GM19455 (cell line): ENCODE measurements around the gene APBB2.
"Not testable (repeated sequence)": the region's sequence is repeated elsewhere in the genome, so short reads cannot be mapped to it uniquely, and the experiment has no call there.

Experiments used
- ATAC-seq: cut with Tn5 transposase; IDR thresholded peaks from one replicate; pipeline ENCODE4 v1.9.1; 2021; ENCODE audit not compliant: unreplicated experiment

APBB2 gene

GRCh38 chr4:41029098-41029497, 185.2 kb downstream of the APBB2 start:
- ATAC-seq: no peak

DNA sequence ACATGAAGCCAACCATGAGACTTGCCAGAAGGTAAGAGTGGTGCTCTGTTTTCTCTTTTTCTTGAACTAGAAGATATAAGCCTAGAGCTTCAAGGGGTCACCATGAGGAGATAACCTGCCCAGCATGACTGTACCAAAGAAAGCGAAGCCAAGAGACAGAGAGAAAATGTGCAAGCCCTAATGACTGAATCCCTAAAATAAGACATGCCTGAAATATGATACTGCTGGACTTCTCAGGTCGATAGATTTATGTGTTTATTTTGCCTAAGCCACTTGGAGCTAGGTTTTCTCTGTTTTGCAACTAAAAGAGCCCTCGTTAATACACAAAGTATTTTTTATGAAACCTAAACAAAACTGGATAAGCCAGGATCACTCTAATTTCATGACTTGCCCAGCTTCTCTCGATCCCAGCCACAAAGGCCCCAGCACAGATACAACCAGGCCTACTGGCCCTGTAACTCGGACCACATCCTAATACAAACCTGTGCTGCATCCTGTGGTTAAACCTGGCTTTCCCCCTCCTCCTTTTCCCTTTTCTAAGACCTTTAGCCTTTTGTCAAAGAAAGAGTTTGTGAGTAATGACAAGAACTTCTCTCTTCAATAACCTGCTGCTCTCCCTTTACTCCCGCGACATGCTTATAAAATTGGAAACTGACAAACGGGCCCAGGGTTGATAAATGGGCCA, 185.8 kb downstream of the APBB2 start:
- no peak for ATAC-seq

- ATAC-seq: no peak
Observed at GRCh38 chr4:41026971-41027370, 187.4 kb downstream of the APBB2 start.

DNA sequence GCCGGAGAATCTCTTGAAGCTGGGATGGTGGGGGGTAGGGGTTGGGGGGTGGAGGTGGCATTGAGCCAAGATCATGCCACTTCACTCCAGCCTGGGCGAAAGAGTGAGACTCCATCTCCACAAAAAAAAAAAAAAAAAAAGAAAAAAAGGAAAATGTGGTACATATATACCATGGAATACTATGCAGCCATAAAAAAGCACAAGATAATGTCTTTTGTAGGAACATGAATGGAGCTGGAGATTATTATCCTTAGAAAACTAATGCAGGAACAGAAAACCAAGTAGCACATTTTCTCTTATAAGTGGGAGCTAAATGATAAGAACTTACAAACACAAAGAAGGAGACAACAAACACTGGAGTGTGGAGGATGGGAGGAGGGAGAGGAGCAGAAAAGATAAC, 188.5 kb downstream of the APBB2 start:
- no peak for ATAC-seq

- no peak for ATAC-seq
Observed at GRCh38 chr4:41024556-41025491, 189.5 kb downstream of the APBB2 start.

DNA sequence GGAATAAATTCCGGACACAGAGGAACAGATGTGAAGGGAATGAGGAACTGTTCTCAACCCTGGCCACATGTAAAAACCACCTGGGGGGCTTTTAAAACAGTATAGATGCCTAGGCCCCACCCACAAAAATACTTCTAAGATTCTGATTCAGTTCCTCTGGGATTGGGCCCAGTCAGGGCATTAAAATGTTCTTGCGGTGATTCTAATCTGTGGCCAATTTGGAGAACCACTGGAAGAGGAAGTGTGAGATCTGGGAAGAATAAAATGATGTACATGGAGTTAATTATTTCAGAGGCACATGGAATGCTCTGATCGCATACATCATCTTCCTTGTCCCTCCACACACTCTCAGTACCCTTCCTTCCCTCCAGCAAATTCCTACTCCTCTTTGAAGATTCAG, 192.2 kb downstream of the APBB2 start:
- ATAC-seq: no peak

DNA sequence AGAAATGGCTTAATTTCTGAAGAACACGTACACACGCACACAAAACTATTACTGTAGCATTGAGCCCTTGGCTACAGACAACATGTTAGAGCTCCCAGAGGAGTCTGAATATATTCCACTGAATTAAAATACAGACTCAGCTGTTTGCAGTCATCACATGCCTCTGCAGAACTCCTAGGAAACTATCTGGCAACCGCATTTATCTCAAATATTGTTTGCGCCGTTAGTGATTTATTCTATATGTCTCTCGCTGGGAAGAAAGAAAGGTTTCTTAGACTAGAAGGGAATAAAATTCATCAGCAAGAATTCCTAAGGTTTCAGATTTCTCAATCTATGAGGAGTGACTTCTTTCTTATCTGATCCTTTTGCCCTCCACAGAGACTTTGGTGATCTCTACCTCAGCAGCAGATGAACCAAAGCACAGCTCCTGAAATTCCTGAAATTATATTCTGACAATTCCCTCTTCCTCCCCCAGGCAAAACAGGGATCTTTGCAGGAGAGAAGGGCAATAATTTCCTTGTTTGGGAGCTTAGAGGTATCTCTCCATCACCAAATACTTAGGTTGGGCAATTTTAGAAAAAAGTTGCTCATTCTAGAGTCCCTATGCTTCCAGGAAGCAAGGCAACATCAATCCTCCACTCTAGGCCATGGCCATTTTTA, 199.2 kb downstream of the APBB2 start:
- ATAC-seq: no peak

DNA sequence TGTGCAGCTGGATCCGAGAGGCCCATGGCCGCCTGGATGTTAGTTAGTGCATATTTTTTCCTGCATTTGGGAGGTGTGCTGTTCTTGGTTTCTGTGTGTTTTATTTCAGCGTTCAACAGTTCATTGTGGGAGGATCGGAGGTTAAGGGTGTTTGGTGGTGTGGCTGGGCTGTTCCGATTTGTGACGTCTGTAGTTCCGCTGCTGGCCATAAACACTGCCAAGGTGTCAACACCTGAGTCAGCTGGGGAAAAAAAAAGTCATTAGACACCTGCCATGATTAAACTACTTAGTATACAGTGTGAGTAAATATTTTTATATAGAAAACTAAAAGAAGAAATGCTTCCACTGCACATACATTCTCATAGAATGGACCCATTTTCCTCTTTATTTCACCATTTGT, 200.2 kb downstream of the APBB2 start:
- ATAC-seq: no peak

GRCh38 chr4:41013746-41014145, 200.6 kb downstream of the APBB2 start:
- ATAC-seq: no peak

- ATAC-seq: no peak
Observed at GRCh38 chr4:41012911-41013310, 201.4 kb downstream of the APBB2 start.

DNA sequence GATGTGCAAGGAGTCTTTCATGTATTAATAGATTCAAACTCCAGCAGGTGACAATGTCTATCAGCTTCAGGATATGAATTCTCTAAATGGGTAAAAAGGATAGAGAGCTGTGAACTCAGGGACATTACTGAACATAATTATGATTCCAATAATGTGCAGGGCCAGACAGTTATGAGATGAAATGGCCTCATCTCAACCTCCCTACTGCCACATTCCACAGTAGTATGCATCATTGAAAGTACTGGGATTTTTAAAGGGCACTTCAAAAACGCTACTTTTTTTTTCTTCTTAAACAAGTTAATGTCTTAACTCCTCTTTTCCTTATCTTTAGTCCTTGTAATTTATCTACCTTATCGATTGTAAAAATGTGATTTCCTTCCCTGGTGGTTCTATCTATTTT, 202.0 kb downstream of the APBB2 start:
- no peak for ATAC-seq

DNA sequence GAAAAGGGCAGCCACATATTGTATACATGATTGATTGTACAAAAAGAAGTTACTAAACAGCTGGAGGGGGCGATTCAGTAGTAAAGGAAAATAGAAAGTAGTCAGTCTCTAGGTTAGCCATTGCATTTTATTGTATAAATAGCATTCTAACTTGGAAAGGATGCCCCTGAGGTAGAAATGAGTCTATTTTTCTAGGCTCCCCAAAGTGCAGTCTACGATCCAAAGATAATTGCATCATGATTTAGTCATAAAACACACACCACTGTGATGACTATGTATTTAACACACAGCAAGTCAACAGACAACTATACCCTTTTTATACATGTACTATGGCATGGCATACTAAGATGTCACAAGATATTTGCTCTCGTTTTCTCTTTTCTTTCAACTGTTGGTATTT, 204.9 kb downstream of the APBB2 start:
- no peak for ATAC-seq

- no peak for ATAC-seq
Observed at GRCh38 chr4:41006141-41006540, 208.2 kb downstream of the APBB2 start.

DNA sequence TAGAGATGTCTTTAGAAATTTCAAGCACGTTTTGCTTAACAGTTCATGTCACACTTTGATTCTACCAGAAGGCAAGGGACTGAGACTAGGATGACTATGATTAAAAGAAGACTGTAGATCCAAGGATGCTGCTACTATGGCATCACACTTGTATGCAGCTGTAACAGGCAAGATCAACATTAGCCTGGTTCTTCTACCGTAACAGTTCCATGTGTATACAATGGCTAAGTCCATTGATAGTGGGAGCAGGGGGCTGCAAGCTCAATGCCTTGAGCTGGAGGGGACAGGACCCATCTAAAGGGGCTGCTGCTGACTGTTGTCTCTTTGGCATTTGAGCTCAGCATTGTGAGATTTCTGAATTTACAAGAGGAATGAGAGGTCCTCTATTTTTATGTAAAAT, 212.0 kb downstream of the APBB2 start:
- no peak for ATAC-seq

- ATAC-seq: no peak
Observed at GRCh38 chr4:41000356-41000755, 214.0 kb downstream of the APBB2 start.

DNA sequence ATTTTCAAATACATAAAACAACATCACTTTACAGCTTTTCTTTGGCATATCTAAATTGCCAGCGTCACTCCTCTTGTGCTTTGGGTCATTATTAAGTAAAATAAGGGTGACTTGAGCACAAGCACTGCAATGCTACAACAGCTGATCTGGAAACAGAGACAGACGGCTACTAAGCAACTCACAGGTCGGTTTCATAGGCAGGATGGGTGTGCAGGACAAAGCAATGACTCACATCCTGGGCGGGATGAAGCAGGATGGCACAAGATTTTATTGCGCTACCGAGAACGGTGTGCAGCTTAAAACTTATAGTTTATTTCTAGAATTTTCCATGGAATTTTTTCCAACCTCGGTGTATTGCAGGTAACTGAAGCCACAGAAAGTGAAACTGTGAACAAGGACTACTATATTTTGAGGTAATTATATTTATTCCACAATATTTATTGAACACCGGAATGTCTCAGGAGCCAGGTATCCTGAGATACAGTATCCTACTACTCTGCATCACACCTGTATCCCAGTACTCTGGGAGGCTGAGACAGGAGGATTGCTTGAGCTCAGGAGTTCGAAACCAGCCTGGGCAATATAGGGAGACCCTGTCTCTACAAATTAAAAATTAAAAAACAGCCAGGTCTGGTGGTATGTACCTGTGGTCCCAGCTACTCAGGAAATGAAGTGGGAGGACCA, 215.5 kb downstream of the APBB2 start:
- ATAC-seq: no peak

GRCh38 chr4:40995850-40996249, 218.5 kb downstream of the APBB2 start:
- ATAC-seq: no peak

DNA sequence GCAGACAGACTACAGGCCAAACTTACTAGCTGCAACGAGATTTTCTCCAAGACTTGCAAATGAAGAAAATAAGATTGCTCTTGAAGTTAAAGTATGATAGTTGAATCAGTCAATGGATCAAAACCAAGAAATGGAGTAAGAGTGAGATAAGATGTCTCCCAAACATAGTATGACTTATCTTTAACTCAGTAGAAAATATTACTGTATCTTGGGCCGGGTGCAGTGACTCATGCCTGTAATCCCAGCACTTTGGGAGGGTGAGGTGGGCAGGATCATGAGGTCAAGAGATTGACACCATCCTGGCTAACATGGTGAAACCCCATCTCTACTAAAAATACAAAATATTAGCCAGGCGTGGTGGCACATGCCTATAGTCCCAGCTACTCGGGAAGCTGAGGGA, 220.0 kb downstream of the APBB2 start:
- not testable (repeated sequence) for ATAC-seq

- ATAC-seq: not testable (repeated sequence)
Observed at GRCh38 chr4:40993296-40993693, 221.0 kb downstream of the APBB2 start.

DNA sequence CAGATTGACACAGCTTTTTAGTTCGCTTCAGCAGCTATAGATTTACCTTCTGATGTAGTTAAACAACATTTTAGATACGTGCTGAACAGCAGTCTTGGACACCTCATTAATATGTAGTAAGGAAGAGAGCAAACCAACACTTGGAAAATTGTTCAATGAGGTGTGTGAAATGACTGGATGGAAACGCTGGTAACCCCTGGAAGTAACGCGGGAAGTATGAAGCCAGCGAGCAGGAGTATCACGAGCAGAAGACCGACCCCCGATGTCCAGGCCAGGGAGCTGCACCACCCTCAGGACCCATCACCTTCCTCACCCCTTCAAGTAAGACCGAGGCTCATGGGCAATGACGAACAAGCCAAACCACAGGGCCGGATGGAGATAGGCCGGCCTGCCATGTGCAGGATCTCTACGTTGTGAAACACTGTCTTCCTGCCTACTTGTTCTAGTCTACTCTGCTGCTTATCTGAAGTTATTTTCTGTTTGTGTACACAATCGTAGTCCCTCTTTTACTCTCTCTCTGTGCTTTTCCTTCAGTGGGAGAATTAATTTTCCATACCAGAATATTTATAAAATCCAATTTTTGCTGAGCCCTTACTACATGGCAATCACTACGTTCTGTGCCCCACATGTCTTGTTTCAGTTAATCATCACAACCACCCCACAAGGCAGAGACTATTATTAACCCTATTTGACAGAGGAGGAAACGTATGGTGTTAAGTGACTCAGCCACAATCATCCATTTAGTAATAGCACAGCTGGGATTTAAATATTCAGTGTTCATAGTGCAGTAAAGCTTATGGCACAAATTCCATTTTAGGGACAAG, 221.7 kb downstream of the APBB2 start:
- ATAC-seq: peak; percentile 76
